Subcutaneous abdominal adipose tissue (tissue), 5 donors: ENCODE results near the gene RAB5A.
"Not testable (repeated sequence)": the region's sequence is repeated elsewhere in the genome, so short reads cannot be mapped to it uniquely, and the experiment has no call there.

Source experiments
- H3K27ac ChIP-seq: one replicate; pipeline ENCODE4 v1.7.0; 2013; ENCODE audit warnings: low read depth, mild to moderate bottlenecking, inconsistent platforms, low read length, moderate library complexity
- H3K27me3 ChIP-seq, 5 donors: one replicate each; pipeline ENCODE4 v1.7.0; 2013; ENCODE audit warnings: low read length in 5 of 5, inconsistent platforms in 1 of 5; ENCODE audit not compliant: control insufficient read depth in 5 of 5, insufficient read depth in 4 of 5
- H3K36me3 ChIP-seq, 5 donors: one replicate each; pipeline ENCODE4 v1.7.0; 2013; ENCODE audit warnings: low read length in 5 of 5; ENCODE audit not compliant: control insufficient read depth in 5 of 5, insufficient read depth in 5 of 5
- H3K4me1 ChIP-seq, 5 donors: one replicate each; pipeline ENCODE4 v1.7.0; 2013; ENCODE audit warnings: low read length in 5 of 5, mild to moderate bottlenecking in 3 of 5, moderate library complexity in 1 of 5; ENCODE audit not compliant: control insufficient read depth in 5 of 5, insufficient read depth in 5 of 5
- H3K4me3 ChIP-seq, 5 donors: one replicate each; pipeline ENCODE4 v1.7.0; 2013; ENCODE audit warnings: low read length in 5 of 5, low read depth in 1 of 5
- H3K9ac ChIP-seq, 5 donors: one replicate each; pipeline ENCODE4 v1.7.0; 2013; ENCODE audit warnings: low read length in 5 of 5, mild to moderate bottlenecking in 4 of 5, moderate library complexity in 3 of 5
- H3K9me3 ChIP-seq, 5 donors: one replicate each; pipeline ENCODE4 v1.7.0; 2013; ENCODE audit warnings: low read length in 5 of 5; ENCODE audit not compliant: control insufficient read depth in 5 of 5
- donor health status: healthy.
- donor health status: healthy.
- donor health status: healthy.
- donor health status: healthy.
- donor health status: healthy.

Gene RAB5A

DNA sequence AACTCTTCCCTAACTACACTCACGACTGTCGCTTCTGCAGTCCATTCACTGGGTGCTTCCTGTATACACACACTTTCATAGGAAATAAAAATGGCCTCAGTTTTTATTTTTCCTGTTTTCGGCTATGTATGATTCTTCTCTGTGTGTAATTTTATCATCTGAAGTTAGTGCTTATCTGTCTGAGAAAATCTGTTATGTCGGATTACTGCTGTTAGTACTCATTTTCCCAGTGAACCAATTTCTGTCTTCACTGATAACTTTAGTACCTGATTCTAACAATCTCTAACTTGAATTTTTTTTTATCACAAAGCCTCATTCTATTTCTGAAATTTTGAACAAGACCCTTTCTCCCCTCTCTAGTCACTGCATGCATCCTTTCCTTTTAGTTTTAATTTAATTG lies 20.9 kb downstream of the RAB5A start:
- H3K9ac ChIP-seq, result no peak overlapping the region
- no peaks in the 10 kb centered on the region for H3K9me3 ChIP-seq
- H3K4me3 ChIP-seq, result no peak overlapping the region
- H3K4me1 ChIP-seq, result peaks cover 0 to 21% (median 11%) of the 10 kb centered on the region in 5 donors
- no peak overlapping the region for H3K27ac ChIP-seq
- H3K36me3 ChIP-seq, result peaks cover 0 to 2% (median 2%) of the 10 kb centered on the region in 5 donors
- no peaks in the 10 kb centered on the region for H3K27me3 ChIP-seq

DNA sequence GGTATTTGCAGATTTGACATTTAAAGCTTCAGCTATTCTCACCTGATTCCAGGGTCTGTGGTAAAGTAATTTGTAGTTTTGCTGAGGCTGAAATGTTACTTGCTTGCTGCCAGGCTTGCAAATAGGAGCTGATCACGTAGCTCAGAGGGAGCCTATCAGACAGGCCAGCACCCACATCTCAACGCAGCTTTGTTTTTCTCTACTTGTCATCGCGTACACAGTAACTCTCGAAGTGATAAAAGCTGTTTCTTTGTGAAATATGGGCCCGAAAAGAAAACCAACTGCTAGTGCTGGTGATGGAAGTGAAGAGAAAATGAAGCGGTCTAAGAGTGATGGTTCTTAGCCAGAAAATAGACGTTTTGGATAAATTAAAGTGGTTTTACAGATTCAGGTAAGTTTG lies 23.4 kb downstream of the RAB5A start:
- no peak overlapping the region for H3K9ac ChIP-seq
- peaks cover 0 to 21% (median 11%) of the 10 kb centered on the region in 5 donors for H3K4me1 ChIP-seq
- H3K27me3 ChIP-seq, result no peaks in the 10 kb centered on the region
- no peak overlapping the region for H3K4me3 ChIP-seq
- peaks cover 3 to 15% (median 12%) of the 10 kb centered on the region in 5 donors for H3K36me3 ChIP-seq
- H3K9me3 ChIP-seq, result no peaks in the 10 kb centered on the region
- H3K27ac ChIP-seq, result no peak overlapping the region

DNA sequence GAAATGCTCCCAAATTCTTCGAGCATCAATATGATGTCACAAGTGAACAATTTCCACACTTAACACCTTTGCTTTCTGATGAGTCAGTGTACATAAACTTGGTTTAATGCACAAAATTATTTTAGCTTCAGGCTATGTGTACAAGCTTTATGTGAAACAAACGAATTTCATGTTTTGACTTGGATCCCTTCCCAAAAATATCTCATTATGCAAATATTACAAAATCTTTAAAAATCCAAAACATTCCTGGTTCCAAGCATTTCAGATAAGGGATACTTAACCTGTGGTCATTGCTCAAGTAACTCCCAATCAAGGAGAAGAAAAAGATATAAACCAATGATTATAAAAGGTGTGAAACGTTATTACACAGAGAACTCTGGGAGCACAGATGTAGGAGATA lies 25.2 kb downstream of the RAB5A start:
- no peaks in the 10 kb centered on the region for H3K9me3 ChIP-seq
- no peak overlapping the region for H3K9ac ChIP-seq
- H3K4me1 ChIP-seq, result peaks cover 0 to 12% (median 10%) of the 10 kb centered on the region in 5 donors
- peaks cover 14 to 27% (median 24%) of the 10 kb centered on the region in 5 donors for H3K36me3 ChIP-seq
- H3K27ac ChIP-seq, result no peak overlapping the region
- no peak overlapping the region for H3K4me3 ChIP-seq
- H3K27me3 ChIP-seq, result no peaks in the 10 kb centered on the region

DNA sequence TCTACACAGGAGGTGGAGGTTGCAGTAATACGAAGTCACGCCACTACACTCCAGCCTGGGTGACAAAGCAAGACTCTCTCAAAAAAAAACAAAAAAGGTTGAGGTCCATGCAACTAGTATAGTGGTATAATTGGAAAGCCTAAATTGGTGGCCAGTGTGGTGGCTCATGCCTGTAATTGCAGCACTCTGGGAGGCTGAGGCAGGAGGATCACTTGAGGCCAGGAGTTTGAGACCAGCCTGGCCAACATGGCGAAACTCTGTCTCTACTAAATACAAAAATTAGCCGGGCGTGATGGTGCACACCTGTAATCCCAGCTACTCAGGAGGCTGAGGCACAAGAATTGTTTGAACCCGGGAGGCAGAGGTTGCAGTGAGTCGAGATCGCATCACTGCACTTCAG lies 42.0 kb downstream of the RAB5A start:
- H3K27me3 ChIP-seq, H3K4me3 ChIP-seq, H3K4me1 ChIP-seq, H3K27ac ChIP-seq, H3K9me3 ChIP-seq, H3K9ac ChIP-seq: not testable (repeated sequence)
- peaks cover 2 to 13% (median 9%) of the 10 kb centered on the region in 5 donors for H3K36me3 ChIP-seq

DNA sequence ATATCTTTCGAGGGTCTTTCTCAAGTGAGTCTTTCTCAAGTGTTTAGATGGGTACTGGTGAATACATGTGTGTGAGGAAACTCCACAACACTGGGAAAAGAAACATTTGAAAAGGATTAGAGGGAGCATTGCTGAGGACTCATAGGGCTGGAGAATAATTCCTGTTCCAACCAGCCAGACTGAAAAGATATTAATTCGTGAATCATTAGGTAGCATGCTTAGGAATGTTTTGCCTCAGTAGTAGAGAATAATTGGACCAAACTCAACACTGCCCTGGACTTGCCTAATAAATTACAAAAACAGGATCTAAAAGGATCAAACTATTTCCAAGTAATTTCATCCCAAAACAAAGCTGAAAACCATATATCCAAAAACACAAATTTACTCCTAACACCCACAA lies 47.9 kb downstream of the RAB5A start:
- H3K27me3 ChIP-seq, result no peaks in the 10 kb centered on the region
- no peak overlapping the region for H3K9ac ChIP-seq
- peaks cover 0 to 3% (median 0%) of the 10 kb centered on the region in 5 donors for H3K9me3 ChIP-seq
- H3K4me1 ChIP-seq, result no peaks in the 10 kb centered on the region
- H3K27ac ChIP-seq, result no peak overlapping the region
- H3K4me3 ChIP-seq, result no peak overlapping the region
- no peaks in the 10 kb centered on the region for H3K36me3 ChIP-seq

DNA sequence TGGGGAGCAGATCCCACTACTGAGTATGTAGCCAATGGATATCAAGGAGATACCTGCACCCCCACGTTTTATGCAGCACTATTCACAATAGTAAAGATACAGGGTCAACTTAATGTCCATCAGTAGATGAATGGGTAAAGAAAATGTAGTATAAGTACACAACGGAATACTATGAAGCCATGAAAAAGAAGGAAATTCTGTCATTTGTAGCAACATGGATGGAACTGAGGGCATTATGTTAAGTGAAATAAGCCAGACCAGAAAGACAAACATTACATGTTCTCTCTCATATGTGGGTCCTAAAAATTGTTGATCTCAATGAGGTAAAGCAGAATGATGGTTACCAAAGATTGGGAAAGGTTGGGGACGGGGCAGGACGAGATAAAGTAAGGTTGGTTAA lies 50.6 kb downstream of the RAB5A start:
- Histone ChIP-seq H3K36me3 (no peaks in the 10 kb centered on the region), H3K4me3 (no peak overlapping the region), H3K9me3 (peaks cover 0 to 3% (median 0%) of the 10 kb centered on the region in 5 donors), H3K9ac (no peak overlapping the region), H3K27ac (no peak overlapping the region), H3K4me1 (no peaks in the 10 kb centered on the region), H3K27me3 (no peaks in the 10 kb centered on the region)

DNA sequence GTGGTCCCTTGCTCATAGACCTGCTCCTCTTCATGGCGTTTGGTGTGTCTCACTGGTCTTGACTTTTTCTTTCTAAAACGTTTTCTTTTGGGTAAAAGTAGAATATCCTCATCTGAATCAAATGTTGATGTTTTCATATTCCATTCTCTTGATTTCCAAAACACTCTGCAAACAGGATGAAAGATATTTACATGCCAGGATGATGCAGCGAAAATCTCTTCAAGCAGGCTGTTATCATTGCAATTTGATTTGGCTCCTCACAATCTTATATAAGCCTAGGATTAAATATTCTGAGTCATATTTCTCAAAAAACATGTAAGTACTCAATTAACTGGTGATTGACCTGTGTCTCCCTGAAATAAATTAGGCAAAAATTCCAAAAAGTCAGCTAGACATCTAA lies 55.0 kb downstream of the RAB5A start:
- H3K9ac ChIP-seq, result no peak overlapping the region
- no peaks in the 10 kb centered on the region for H3K36me3 ChIP-seq
- H3K27me3 ChIP-seq, result no peaks in the 10 kb centered on the region
- no peaks in the 10 kb centered on the region for H3K4me1 ChIP-seq
- no peak overlapping the region for H3K4me3 ChIP-seq
- peaks cover 0 to 3% (median 0%) of the 10 kb centered on the region in 5 donors for H3K9me3 ChIP-seq
- no peak overlapping the region for H3K27ac ChIP-seq

DNA sequence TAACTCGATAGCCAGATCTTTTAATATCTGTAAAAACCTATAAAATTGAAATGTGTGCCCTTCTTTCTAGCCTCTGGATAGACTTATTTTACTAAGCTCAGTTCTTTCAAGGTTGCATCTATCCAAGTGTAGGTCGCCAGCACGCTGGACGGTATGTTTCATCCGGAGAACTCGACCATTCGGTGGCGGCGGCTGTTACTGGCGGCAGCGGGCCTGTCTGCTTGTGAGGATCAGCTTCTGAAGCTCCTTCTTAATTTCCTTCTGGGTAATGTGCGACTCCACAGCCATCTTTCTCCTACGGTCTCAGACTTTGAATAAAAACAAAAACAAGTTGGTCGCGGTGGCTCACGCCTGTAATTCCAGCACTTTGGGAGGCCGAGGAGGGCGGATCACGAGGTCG lies 61.1 kb downstream of the RAB5A start:
- H3K27me3 ChIP-seq, result no peaks in the 10 kb centered on the region
- no peaks in the 10 kb centered on the region for H3K4me1 ChIP-seq
- H3K27ac ChIP-seq, result no peak overlapping the region
- H3K4me3 ChIP-seq, result no peak overlapping the region
- no peak overlapping the region for H3K9ac ChIP-seq
- H3K9me3 ChIP-seq, result no peaks in the 10 kb centered on the region
- H3K36me3 ChIP-seq, result no peaks in the 10 kb centered on the region

DNA sequence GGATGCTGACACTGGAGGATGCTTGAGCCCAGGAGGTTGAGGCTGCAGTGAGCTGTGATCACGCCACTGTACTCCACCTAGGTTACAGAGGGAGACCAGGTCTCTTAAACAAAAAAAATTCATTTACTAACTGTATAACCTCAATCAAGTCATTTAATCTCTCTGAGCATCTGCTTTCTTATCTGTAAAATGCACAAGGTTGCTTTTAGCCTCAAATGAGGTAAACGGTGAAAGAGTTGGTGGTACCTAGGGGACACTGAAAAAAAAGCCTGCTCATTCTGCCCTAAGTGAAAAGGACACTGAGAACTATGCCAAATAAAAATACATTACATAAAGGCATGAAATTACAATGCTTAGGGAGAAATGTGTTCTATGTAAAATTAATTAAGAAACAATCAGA lies 61.7 kb downstream of the RAB5A start:
- Histone ChIP-seq H3K4me1 (no peaks in the 10 kb centered on the region), H3K36me3 (no peaks in the 10 kb centered on the region), H3K9me3 (no peaks in the 10 kb centered on the region), H3K9ac (no peak overlapping the region), H3K27ac (no peak overlapping the region), H3K4me3 (no peak overlapping the region), H3K27me3 (no peaks in the 10 kb centered on the region)

DNA sequence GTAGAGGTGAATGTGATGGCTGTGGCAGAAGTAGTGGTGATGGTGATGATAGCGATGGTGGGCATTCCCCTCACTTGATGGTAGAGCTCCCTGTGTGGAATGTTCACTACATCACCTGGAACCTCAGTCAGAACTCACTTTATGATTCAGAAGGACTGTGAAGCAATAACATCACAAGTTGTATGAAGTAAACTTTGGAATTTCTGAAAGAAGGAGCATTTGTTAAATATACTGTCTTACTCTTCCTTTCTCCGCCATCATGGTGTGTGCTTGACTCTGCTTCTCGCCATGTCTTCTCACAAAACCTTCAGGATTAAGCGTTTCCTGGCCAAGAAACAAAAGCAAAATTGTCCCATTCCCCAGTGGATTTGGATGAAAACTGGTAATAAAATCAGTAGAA lies 65.3 kb downstream of the RAB5A start, which contains the start of gene PP2D1:
Gene PP2D1 (minus strand): TSS at position 101 of the 400 bp plus-strand sequence. CDS start 192 bp downstream, outside the sequence.
- Histone ChIP-seq H3K36me3 (no peaks in the 10 kb centered on the region), H3K4me1 (no peaks in the 10 kb centered on the region), H3K9me3 (no peaks in the 10 kb centered on the region), H3K27me3 (no peaks in the 10 kb centered on the region), H3K9ac (no peak within 1 kb of the TSS), H3K27ac (no peak within 1 kb of the TSS), H3K4me3 (no peak within 1 kb of the TSS)

DNA sequence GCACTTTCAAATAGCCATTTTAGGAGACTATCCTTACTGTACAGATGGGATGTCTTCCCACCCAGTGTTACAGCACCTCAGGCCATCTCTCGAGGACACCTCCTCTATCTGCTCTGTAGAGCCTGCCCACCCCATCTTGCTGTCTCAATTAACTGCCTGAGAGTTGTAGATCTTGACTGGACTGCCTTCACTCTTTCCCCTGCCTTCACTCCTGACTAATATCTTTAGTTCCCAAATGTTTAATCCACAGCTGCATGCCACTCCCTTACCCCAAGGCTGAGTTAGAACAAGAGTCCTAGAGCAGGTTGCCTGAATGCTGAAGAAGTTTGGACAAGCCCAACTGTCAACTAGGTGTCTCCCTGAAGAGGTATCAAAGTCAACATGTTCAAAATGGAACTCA lies 66.5 kb downstream of the RAB5A start:
- no peaks in the 10 kb centered on the region for H3K4me1 ChIP-seq
- no peaks in the 10 kb centered on the region for H3K27me3 ChIP-seq
- no peak overlapping the region for H3K4me3 ChIP-seq
- H3K36me3 ChIP-seq, result no peaks in the 10 kb centered on the region
- no peaks in the 10 kb centered on the region for H3K9me3 ChIP-seq
- H3K9ac ChIP-seq, result no peak overlapping the region
- no peak overlapping the region for H3K27ac ChIP-seq
